Ishikawa (cell line): ENCODE measurements around the gene SNX22.
A peak's percentile ranks its signal among the peaks of the same experiment; 100 is the strongest.

ENCODE experiments used
- CEBPB ChIP-seq: IDR thresholded peaks from 2 replicates; pipeline ENCODE4 v1.6.1; 2012
- CREB1 ChIP-seq: IDR thresholded peaks from 2 replicates; pipeline ENCODE4 v1.6.1; 2012; ENCODE audit warnings: low read depth
- EGR1 ChIP-seq: IDR thresholded peaks from 2 replicates; pipeline ENCODE4 v1.6.1; 2012
- EP300 ChIP-seq: IDR thresholded peaks from 2 replicates; pipeline ENCODE4 v1.6.1; 2012; ENCODE audit warnings: borderline replicate concordance
- FOXM1 ChIP-seq: IDR thresholded peaks from 2 replicates; pipeline ENCODE4 v1.6.1; 2012; ENCODE audit warnings: low read depth, borderline replicate concordance
- NFIC ChIP-seq: IDR thresholded peaks from 2 replicates; pipeline ENCODE4 v1.6.1; 2012
- RAD21 ChIP-seq: IDR thresholded peaks from 2 replicates; pipeline ENCODE4 v1.6.1; 2012; ENCODE audit warnings: low read depth
- TAF1 ChIP-seq: IDR thresholded peaks from 2 replicates; pipeline ENCODE4 v1.6.1; 2012; ENCODE audit warnings: low read depth, mild to moderate bottlenecking
- TCF12 ChIP-seq: IDR thresholded peaks from 2 replicates; pipeline ENCODE4 v1.6.1; 2012; ENCODE audit warnings: low read depth
- TEAD4 ChIP-seq: IDR thresholded peaks from 2 replicates; pipeline ENCODE4 v1.6.1; 2012
- YY1 ChIP-seq: IDR thresholded peaks from 2 replicates; pipeline ENCODE4 v1.6.1; 2012; ENCODE audit warnings: low read depth
- ZBTB7A ChIP-seq: IDR thresholded peaks from 2 replicates; pipeline ENCODE4 v1.6.1; 2012; ENCODE audit warnings: low read depth
- TF ChIP-seq, protein P1 (sequence below): IDR thresholded peaks from 2 replicates; pipeline ENCODE4 v1.6.1; 2012
- TF ChIP-seq, protein P2 (sequence below): IDR thresholded peaks from 2 replicates; pipeline ENCODE4 v1.6.1; 2012; ENCODE audit warnings: low read depth, mild to moderate bottlenecking
- TF ChIP-seq, protein P3 (sequence below): IDR thresholded peaks from 2 replicates; pipeline ENCODE4 v1.6.1; 2012

SNX22 gene

DNA sequence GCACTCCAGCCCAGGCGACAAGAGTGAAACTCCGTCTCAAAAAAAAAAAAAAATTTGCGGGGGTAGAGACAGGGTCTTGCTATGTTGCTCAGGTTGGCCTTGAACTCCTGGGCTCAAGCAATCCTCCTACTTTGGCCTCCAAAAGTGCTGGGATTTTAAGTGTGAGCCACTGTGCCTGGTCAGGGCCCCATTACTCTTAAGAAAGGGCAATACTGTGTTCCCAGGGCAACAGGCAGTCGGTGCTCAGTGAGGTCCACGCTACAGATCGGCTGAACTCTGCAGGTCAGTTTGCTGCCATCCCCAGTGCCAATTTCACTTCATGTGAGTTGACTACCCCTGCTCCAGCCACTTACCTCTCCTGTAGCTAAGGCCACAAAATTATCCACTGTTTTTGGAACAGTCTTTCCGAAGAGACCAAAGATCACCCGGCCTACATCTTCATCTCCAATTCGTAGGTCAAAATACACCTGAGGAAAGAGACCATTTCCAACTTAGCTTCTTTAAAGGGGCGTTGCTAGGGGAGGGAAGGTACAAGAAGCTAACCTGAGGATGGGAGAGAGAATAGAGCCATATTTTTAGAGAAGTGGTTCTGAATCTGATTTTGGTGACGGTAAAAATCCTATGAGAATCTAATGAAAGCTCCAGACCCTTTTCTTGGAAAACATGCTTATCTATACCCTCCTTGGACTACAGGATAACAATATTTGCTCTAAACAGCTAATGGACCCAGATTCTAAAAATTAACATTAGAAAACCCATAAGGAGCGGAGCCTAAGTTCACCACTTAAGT, 10.4 kb downstream of the SNX22 start:
- no peak for TF ChIP-seq CREB1
- TF ChIP-seq FOXM1: no peak
- no peak for TF ChIP-seq EP300
- TF ChIP-seq ZBTB7A: no peak
- TF ChIP-seq RAD21: no peak
- TF ChIP-seq YY1: no peak
- TF ChIP-seq TCF12: no peak
- TF ChIP-seq, protein P1, sequence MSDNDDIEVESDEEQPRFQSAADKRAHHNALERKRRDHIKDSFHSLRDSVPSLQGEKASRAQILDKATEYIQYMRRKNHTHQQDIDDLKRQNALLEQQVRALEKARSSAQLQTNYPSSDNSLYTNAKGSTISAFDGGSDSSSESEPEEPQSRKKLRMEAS: no peak
- TF ChIP-seq, protein P2, sequence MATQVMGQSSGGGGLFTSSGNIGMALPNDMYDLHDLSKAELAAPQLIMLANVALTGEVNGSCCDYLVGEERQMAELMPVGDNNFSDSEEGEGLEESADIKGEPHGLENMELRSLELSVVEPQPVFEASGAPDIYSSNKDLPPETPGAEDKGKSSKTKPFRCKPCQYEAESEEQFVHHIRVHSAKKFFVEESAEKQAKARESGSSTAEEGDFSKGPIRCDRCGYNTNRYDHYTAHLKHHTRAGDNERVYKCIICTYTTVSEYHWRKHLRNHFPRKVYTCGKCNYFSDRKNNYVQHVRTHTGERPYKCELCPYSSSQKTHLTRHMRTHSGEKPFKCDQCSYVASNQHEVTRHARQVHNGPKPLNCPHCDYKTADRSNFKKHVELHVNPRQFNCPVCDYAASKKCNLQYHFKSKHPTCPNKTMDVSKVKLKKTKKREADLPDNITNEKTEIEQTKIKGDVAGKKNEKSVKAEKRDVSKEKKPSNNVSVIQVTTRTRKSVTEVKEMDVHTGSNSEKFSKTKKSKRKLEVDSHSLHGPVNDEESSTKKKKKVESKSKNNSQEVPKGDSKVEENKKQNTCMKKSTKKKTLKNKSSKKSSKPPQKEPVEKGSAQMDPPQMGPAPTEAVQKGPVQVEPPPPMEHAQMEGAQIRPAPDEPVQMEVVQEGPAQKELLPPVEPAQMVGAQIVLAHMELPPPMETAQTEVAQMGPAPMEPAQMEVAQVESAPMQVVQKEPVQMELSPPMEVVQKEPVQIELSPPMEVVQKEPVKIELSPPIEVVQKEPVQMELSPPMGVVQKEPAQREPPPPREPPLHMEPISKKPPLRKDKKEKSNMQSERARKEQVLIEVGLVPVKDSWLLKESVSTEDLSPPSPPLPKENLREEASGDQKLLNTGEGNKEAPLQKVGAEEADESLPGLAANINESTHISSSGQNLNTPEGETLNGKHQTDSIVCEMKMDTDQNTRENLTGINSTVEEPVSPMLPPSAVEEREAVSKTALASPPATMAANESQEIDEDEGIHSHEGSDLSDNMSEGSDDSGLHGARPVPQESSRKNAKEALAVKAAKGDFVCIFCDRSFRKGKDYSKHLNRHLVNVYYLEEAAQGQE: no peak
- no peak for TF ChIP-seq EGR1
- no peak for TF ChIP-seq TAF1
- TF ChIP-seq CEBPB: no peak
- no peak for TF ChIP-seq NFIC
- no peak for TF ChIP-seq TEAD4
- TF ChIP-seq, protein P3, sequence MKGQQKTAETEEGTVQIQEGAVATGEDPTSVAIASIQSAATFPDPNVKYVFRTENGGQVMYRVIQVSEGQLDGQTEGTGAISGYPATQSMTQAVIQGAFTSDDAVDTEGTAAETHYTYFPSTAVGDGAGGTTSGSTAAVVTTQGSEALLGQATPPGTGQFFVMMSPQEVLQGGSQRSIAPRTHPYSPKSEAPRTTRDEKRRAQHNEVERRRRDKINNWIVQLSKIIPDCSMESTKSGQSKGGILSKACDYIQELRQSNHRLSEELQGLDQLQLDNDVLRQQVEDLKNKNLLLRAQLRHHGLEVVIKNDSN: no peak

DNA sequence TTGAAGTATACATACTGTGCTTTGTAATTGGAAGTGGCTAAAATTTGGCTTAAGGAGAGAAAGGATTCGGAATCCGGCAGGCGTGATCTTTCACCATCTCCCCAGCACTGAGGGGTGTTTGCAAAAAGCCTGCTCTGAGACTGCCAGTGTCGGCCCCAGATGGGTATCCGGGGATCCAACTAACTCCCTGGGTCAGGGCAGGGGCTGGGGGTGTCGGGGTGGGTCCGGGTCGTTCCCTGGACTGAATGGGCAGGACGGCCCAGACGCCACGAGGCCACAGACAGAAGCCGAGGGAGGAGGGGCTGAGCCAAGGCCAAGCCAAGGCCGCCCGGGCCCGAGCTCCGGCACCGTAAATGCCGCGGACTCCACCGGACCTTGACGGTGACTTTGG, 10.9 kb downstream of the SNX22 start:
- no peak for TF ChIP-seq EP300
- TF ChIP-seq CREB1: no peak
- TF ChIP-seq, protein P2: no peak
- no peak for TF ChIP-seq TEAD4
- TF ChIP-seq RAD21: no peak
- TF ChIP-seq, protein P1: no peak; the same call in 1 of the 2 replicates
- TF ChIP-seq CEBPB: no peak
- no peak for TF ChIP-seq TAF1

DNA sequence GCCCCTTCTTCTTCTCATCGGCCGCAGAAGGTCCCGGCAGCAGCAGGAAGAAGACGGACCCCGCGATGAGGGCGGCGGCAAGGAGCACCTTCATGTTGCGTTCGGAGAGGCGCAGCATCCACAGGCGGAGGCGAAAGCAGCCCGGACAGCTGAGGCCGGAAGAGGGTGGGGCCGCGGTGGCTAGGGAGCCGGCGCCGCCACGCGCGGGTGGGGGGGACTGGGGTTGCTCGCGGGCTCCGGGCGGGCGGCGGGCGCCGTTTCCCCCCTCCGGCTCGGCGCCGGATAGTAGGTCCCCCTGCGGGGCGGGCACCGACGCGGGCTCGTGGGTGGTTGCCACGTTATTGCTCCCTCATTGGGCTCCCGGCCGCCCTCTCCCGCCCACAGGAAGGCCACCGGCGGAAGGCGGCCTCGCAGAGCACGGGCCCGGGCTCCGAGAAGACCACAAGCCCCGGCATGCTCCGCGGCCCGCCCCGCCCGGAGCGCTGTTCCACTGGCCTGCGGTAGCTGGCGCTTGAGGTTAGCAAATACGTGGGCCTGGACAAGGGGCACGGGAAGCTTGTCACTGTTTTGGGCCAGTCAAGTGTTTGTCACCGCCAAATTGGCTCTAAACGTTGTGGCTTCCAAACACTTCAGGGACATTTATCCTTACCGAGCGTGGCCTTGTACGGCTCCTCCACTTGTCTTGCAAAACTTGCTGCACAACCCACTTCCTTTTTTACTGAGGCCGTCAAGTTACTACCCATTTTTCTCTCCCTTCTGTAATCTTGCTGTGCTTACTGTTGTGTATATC, 11.5 kb downstream of the SNX22 start, which contains the start of gene PPIB:
Gene PPIB, minus strand, starts transcription at position 154 of the 790 bp plus-strand sequence. Its CDS starts 36 bp downstream, at position 118.
- TF ChIP-seq TAF1 (peak; percentile 72), CEBPB (no peak), FOXM1 (no peak), EP300 (peak; percentile 49; the same call in 1 of the 2 replicates), NFIC (no peak), TEAD4 (0 out of 2 replicates have a peak, but pooled peaks have one; percentile 22), TCF12 (peak; percentile 14; the same call in 1 of the 2 replicates), YY1 (peak; percentile 49), RAD21 (peak; percentile 65), CREB1 (peak; percentile 67; the same call in 1 of the 2 replicates), ZBTB7A (0 out of 2 replicates have a peak, but pooled peaks have one; percentile 41), EGR1 (peak; percentile 78; the same call in 1 of the 2 replicates)
- TF ChIP-seq, protein P2: no peak
- TF ChIP-seq, protein P3: no peak; the same call in 1 of the 2 replicates
- TF ChIP-seq, protein P1: peak; percentile 60; the same call in 1 of the 2 replicates
